OCI-LY7 (cell line): Measurements from ENCODE around the gene PRIM1.

Experiments
- CTCF ChIP-seq: fragments of 200-600 bp; sonication (generic); conservative IDR thresholded peaks from 2 replicates; pipeline ENCODE4 v1.5.1; 2014; ENCODE audit warnings: mild to moderate bottlenecking, antibody characterized with exemption, low read length, moderate library complexity, mixed read lengths
- EZH2phosphoT487 ChIP-seq: fragments of 200-600 bp; sonication (generic); IDR thresholded peaks from 2 replicates; pipeline ENCODE4 v1.6.1; 2018; ENCODE audit warnings: low read depth, borderline replicate concordance, mild to moderate bottlenecking, mixed run types, antibody characterized with exemption, low read length, moderate library complexity, mixed read lengths

GRCh38 chr12:56715798-56716197 is 36.3 kb downstream of the PRIM1 start:
- TF ChIP-seq CTCF (no peak), EZH2phosphoT487 (no peak)
